Measurements from ENCODE around the gene NLRP11. TPM values are rescaled to one million over a fixed set of nuclear protein-coding genes. Genes with fewer than 3 reads are reported as not detected.

The NLRP11 gene
- 0.75 and 1.3 TPM in 2 replicates for total RNA-seq (2014; rRNA removed; shearing (Covaris generic))

DNA sequence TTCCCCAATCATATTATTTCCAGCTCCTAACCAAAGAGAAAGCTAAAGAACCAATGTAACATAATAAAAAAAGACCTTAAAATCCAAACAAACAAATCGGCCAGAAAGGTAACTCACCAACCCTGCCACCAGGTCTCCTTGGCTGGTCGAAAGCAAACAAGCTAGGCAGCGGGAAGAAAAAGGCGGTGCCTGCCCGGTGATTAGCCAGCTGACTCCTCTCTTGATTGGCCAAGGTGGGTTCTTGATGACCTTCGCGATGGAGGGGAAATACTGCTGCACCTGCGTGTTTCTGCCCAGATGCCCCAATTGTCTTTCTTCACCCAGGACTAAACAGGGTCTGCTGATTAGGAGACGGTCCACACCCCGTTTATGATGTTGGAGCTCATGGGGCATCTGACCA is at the start of gene NLRP11:
TSS of gene NLRP11 (minus strand) at position 154 of the 400 bp plus-strand sequence. CDS start 13,825 bp downstream, outside the sequence.

GRCh38 chr19:55836340-55836739 is 4.5 kb upstream of the NLRP11 start, which contains the start of gene NLRP4:
TSS of gene NLRP4 (plus strand) at chr19:55836540. CDS start at chr19:55852081, 15,541 bp downstream.

GRCh38 chr19:55768818-55769217 is 63.0 kb downstream of the NLRP11 start, which contains the start of gene RFPL4AL1:
TSS of gene RFPL4AL1 (plus strand) at chr19:55769118. CDS start at chr19:55771805, 2,687 bp downstream.

GRCh38 chr19:55758797-55759196 is 73.0 kb downstream of the NLRP11 start, which contains the start of gene RFPL4A:
TSS of gene RFPL4A (plus strand) at chr19:55759097. CDS start at chr19:55761801, 2,704 bp downstream.

GRCh38 chr19:55738302-55738701 is 93.5 kb downstream of the NLRP11 start, which contains the start of gene NLRP9:
TSS of gene NLRP9 (minus strand) at chr19:55738402. CDS start at chr19:55738374, 28 bp downstream.

Other genes starting within 250 kb of the NLRP11 start
- gene FIZ1, start 232.5 kb downstream of the NLRP11 start, total RNA-seq (2014; rRNA removed; shearing (Covaris generic)): 9.3 and 10.3 TPM in 2 replicates
- gene ZNF524, start 231.7 kb downstream of the NLRP11 start, total RNA-seq (2014; rRNA removed; shearing (Covaris generic)): 8.6 and 12.3 TPM in 2 replicates
- 2.7 and 3.7 TPM in 2 replicates for gene ZNF865, start 226.4 kb downstream of the NLRP11 start, total RNA-seq (2014; rRNA removed; shearing (Covaris generic))
- gene ZNF784, start 207.4 kb downstream of the NLRP11 start, total RNA-seq (2014; rRNA removed; shearing (Covaris generic)): 5.2 and 6.1 TPM in 2 replicates
- 15.3 and 22.6 TPM in 2 replicates for gene ZNF580, start 191.0 kb downstream of the NLRP11 start, total RNA-seq (2014; rRNA removed; shearing (Covaris generic))
- 28.6 and 29.3 TPM in 2 replicates for gene ZNF581, start 188.3 kb downstream of the NLRP11 start, total RNA-seq (2014; rRNA removed; shearing (Covaris generic))
- gene CCDC106, start 183.8 kb downstream of the NLRP11 start, total RNA-seq (2014; rRNA removed; shearing (Covaris generic)): 26.5 and 33.1 TPM in 2 replicates
- gene U2AF2, start 177.0 kb downstream of the NLRP11 start, total RNA-seq (2014; rRNA removed; shearing (Covaris generic)): 291 and 325 TPM in 2 replicates
- 79.8 and 91.3 TPM in 2 replicates for gene EPN1, start 156.8 kb downstream of the NLRP11 start, total RNA-seq (2014; rRNA removed; shearing (Covaris generic))
- not detected in 2 replicates for gene NLRP9, start 93.6 kb downstream of the NLRP11 start, total RNA-seq (2014; rRNA removed; shearing (Covaris generic))
- gene RFPL4A, start 72.9 kb downstream of the NLRP11 start, total RNA-seq (2014; rRNA removed; shearing (Covaris generic)): 1.0 and 2.7 TPM in 2 replicates
- gene RFPL4AL1, start 62.9 kb downstream of the NLRP11 start, total RNA-seq (2014; rRNA removed; shearing (Covaris generic)): 0.37 TPM in 1 of 2 replicates, not detected in the other
- 0.11 TPM in 1 of 2 replicates, not detected in the other for gene NLRP4, start 4.5 kb upstream of the NLRP11 start, total RNA-seq (2014; rRNA removed; shearing (Covaris generic))
- gene NLRP13, start 100.3 kb upstream of the NLRP11 start, total RNA-seq (2014; rRNA removed; shearing (Covaris generic)): not detected in 2 replicates
- gene NLRP8, start 115.8 kb upstream of the NLRP11 start, total RNA-seq (2014; rRNA removed; shearing (Covaris generic)): not detected in 2 replicates
- gene NLRP5, start 154.8 kb upstream of the NLRP11 start, total RNA-seq (2014; rRNA removed; shearing (Covaris generic)): 0.03 and 0.04 TPM in 2 replicates